CMK (cell line): ENCODE results near the gene OPA1.

Experiments used
- DNase-seq: peaks from one replicate; pipeline ENCODE4 v3.0.0-alpha.2; 2010; ENCODE audit warnings: low read depth

Gene OPA1

DNA sequence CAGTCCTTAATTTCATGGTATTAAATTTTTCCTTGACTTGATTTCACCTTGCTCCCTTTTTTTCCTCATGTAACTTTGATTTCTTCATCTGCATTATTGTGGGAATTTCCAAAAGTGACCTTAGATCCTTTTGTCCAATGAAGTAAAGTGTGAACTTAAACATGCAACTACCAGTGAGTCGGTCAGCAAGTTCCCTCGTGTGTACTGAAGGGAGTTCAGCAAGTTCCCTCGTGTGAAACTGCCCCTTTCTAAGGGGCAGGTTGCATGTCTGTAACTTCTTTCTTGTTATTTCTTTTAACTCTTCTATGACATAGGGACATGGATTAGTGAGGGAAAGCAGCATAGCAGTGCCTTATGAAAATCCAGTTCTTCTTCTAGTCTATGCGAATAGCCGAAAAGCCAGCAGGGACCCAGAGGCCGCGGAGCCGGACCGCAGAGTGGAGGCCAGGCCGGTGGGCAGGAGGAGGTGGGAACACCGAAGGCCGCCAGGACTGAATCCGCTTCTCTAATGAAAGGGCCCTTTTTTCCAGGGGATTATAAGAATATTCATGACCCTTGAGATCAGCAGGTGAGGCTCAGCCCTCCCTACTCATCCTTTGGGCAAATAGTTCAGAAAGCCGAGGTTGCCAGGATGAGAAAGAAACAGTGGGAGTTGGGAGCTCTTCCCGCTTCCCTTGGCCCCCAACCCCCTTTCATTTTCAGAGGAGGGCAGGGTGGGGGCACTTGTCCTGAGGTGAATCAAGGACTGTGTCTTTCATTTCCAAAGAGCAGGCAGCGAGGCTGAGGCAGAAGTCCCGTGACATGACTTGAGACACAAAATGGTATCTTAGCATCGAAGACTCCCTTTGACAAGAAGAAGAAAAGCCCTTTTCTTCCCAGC lies 117.5 kb downstream of the OPA1 start:
- no peak for DNase-seq

GRCh38 chr3:193711166-193711485 lies 118.1 kb downstream of the OPA1 start:
- no peak for DNase-seq

DNA sequence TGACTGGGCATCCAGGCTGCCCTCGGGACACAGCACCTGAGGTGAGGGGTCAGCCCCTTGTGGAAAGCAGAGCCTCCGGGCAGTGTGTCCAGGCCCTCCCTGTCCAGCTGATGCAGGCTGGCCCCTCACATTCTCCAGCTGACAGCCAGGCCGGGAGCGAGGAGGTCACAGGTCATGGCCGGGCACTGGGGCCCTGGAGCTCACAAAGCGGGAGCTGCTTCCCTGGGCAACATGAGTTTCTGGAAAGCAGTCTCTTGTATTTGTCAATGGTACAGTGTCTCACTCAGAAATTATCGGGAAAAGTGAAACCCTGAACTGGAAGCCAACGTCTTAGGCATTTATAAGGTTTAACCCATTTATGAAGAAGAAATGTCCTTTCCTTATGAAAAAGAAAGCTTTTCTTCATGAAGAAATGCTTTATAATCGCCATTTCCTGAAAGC lies 118.5 kb downstream of the OPA1 start:
- DNase-seq, result no peak

DNA sequence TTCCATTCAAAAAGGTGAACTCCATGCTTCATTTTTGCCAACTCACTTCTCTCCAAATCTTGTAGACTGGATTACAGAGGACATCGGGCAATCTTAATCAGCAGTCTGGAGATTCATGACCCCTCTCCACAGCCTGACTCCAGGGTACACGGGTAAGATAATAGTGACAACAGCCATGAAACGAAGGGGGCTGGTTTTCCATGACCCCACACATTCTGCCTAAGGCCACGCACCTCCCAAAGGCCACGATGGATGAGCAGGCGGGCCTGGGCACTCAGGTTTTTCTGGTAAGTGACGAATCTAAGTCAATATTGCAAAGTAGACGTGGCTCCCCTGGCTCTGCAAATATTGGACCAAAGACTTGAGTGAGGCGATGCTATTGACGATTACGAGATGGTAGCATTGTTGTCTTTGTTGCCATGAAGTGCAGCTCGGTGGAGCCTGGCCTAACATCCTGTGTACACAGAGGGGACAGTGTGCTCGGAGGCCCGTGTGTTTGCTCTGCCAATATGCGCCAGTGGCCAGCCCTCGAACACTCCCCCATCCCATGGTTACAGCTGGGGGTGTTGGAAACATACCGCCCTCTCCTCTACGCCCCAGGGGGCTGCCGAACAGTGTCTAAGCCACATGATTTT lies 119.1 kb downstream of the OPA1 start:
- DNase-seq, result no peak

DNA sequence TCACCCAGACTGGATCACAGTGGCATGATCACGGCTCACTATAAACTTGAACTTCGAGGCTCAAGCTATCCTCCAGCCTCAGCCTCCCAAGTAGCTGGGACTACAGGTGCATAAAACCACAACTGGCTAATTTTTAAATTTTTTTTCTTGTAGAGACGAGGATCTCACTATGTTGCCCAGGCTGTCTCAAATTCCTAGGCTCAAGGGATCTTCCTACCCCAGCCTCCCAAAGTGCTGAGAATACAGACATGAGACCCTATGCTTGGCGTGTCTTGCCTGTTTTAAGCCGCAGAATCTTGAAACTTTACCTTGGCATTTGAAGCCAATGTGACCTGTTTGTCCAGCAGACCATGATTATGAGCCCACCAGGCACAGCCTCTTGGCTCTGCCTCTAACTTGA lies 119.9 kb downstream of the OPA1 start:
- no peak for DNase-seq

- no peak for DNase-seq
Measured at GRCh38 chr3:193714523-193715137, 121.6 kb downstream of the OPA1 start.

DNA sequence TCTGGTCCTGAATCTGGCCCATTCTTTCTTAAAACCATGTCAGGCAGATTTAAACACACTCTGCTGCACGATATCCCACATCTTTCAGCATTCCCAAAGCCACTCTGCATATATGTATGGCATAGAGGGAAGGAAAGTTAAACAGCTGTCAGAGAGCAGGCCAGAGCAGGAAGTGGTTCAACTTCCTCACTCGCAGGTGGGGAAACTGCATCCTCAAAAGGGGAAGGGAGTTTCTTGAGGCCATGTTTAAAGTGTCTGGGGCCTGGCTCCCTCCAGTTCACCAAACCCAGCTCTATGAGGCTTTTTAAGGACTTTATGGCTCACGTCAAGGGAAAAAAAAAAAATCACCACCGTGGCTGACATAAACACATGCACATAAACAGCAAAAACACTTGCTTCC lies 123.1 kb downstream of the OPA1 start:
- no peak for DNase-seq

- no peak for DNase-seq
Measured at GRCh38 chr3:193719735-193720134, 126.7 kb downstream of the OPA1 start.

DNA sequence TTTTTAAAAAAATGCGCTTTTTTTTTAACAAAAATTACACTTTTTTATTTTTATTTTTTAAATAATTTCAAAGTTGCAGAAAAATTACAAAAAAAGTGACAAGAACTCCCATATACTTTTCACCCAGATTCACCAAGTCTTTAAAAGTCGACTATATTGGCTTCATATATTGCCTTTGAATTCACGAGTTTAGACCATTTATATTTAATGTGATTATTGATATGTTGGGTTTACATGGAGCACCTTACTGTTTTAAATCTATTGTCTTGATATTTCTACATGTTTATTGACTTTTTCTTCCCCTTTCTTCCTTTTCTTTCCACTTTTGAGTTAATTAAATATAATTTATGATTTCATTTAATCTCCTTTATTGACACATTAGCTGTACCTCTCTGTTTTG lies 127.2 kb downstream of the OPA1 start:
- DNase-seq, result no peak

GRCh38 chr3:193722566-193722965 lies 129.6 kb downstream of the OPA1 start:
- DNase-seq, result no peak

DNA sequence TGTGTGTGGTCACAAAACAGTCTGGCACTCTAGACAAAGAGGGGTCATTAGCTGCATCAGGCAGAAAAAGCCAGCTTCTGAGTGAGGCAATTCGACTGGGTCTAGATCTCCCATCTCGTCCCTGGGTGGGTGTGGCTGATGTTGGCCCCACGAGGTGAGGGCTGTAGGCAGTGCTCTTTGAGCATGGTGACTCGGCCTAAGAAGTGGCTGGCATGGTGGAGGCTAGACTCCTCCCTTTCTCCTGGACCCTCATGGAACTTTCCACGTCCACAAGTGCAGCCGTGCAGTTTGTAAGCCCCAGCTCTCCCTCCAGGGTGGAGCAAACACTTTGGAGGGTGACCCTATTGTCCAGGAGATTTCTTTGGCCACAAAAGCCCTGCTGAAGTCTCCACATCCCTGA lies 134.1 kb downstream of the OPA1 start:
- DNase-seq, result no peak

DNA sequence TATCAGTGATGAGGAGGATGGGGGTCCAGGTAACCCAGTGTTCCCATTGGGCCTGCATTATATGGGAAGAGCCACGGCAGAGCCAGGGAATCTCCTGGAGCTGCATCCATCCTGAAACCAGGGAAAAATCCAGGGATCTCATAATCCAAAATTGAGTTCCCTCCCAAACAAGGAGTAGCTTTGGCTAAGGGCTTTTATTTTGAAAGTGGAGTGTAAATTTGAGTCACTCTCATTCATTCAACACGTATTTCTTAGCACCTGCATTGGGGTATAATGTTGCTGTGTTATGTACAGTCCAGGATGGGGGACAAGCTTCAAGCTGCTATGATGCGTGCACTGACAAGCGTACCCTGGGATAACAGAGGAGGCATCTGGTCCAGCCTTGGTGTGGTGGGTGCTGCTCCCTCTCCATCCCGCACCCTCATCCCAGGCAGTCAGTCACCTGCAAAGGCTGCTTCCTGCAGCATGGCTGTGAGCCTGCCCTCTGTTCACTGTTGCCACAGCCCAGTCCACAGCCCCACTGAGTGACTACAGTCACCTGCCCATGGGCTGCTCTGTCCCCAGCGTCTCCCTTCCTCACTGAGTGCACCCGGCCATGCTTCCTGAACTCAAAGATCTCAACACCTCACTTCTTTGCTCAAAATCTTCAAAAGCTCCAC lies 135.6 kb downstream of the OPA1 start:
- DNase-seq, result no peak

DNA sequence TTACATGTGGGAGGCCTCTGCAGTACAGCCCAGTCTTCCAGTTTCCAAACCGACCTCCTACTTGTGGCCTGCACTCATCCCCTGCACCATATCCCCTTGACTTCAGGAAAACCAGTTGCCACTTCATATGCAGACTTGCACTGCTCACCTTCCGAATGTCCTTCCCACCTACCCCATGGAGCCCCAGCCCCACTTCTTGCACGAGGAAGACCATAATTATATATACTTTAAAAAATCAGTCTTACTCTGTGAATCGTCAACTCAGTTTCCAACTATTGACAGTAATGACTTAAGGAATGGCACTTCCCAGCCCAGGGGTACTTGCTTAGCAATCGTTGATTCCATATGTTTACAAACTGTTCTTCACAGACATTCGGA lies 136.1 kb downstream of the OPA1 start:
- no peak for DNase-seq

DNA sequence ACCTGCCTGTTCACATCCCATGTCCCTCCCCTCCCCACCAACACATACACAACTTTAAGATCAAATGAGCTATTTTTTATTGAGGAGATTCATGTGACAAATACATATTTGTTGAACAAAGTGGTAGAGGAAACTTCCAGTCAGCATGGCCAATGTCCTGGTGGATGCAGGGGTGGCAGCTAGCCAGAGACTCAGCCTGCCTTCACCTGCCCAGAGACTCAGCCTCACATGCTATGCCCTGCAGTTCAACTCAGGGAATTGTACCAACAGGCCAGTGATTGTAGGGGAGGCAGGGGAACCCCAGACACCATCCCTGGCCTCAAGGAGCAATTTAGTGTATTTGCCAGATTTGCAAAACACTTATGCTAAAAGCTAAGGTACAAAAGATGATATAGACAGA lies 136.6 kb downstream of the OPA1 start:
- DNase-seq, result no peak

- no peak for DNase-seq
Measured at GRCh38 chr3:193730511-193730910, 137.5 kb downstream of the OPA1 start.

GRCh38 chr3:193730976-193731375 lies 138.0 kb downstream of the OPA1 start:
- no peak for DNase-seq

GRCh38 chr3:193731656-193732055 lies 138.6 kb downstream of the OPA1 start:
- DNase-seq, result no peak

- no peak for DNase-seq
Measured at GRCh38 chr3:193732391-193732790, 139.4 kb downstream of the OPA1 start.

DNA sequence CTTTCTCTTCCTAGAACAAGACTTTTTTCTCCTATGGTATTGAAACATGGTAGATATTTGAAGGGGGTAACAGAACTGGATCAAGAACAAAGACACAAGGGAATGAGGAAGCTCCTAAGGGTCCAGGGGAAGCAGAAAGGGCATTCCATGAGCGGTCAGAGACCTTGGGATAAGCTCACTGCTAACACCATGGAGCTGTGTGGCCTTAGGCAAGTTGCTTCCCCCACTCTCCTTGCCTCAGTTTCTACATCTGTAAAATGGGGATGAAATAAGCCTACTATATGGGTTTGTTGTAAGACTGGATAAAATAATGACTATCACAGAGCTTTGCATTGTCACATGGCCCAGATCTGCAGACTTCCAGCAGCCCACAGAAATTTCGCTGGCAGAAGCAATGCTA lies 139.8 kb downstream of the OPA1 start:
- DNase-seq, result no peak

DNA sequence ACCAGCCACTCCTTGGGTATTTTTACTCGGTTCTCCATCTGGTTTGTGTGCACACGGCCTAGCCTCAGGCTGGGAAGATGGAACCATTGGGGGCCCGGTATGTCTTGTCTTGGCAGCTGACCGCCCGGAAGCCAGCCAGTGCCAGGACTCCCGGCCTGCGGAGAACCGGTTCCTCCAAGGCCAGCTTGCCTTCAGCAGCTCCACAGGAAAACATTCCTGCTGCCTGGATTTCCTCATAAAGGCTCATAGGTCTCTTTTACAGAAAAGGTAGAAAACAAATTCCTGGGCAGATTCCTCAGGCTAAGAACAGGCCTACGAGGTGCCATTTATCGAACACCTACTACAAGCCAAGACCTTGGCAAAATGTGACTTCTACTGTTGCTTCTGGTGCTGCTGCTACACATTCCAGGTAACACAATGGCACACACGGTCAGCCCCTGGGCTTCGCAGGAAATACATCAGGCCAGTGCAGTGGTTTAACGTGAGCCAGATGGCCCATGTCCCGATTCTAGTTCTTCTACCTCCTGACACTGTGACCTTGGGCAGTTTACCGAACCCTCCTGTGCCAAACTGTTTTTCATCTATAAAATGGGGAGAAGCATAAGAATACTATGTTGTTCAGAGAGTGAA lies 141.8 kb downstream of the OPA1 start:
- no peak for DNase-seq

- no peak for DNase-seq
Measured at GRCh38 chr3:193735850-193736249, 142.8 kb downstream of the OPA1 start.

DNA sequence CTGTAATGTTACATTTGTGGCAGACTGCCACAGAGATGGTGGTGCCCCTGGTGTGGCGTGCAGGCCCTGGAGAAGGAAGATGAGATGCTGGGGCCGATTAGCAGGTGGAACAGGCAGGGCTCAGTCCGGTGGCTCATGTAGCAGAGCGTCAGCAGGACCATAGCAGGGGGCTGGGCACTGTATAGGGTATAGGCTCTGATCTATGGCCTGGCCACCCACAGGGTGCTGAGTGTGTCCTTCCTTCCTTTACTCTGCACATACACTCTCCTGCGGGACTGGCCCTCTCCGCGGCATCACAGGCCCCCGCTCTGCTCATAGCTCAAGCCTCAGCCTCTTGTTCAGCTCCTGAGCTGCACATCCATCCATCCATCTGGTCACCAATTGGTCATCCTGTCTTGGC lies 143.6 kb downstream of the OPA1 start:
- DNase-seq, result no peak
